Epithelial cell of proximal tubule (primary cell): ENCODE results near the gene BRSK1. TPM values are rescaled to one million over a fixed set of nuclear protein-coding genes. Genes with fewer than 3 reads are reported as not detected.

Source experiments
- DNase-seq: peaks from one replicate; pipeline ENCODE4 v3.0.0-alpha.2; 2011; ENCODE audit warnings: low read depth
- H3K4me3 ChIP-seq: 2 replicates; pipeline ENCODE4 v1.5.1; 2011; ENCODE audit warnings: low read depth, mild to moderate bottlenecking, low read length
- CTCF ChIP-seq: conservative IDR thresholded peaks from 2 replicates; pipeline ENCODE4 v1.5.1; 2012; ENCODE audit warnings: low read depth, mild to moderate bottlenecking, low read length
- total RNA-seq: library from RNA; depleted of rRNA; stranded (reverse); fragments of >200 nt; gene quantifications from 2 replicates; pipeline ENCODE4 v1.2.3, GENCODE V29; 2015

BRSK1 gene
- total RNA-seq, 1 donor from 2014 or later, result 16.1 TPM

- H3K4me3 ChIP-seq, result no peak overlapping the region
- no peak for DNase-seq
- TF ChIP-seq CTCF, result no peak
These were observed 64.7 kb downstream of the BRSK1 start for GRCh38 chr19:55348317-55349034.

- H3K4me3 ChIP-seq, result no peak overlapping the region
- no peak for TF ChIP-seq CTCF
- no peak for DNase-seq
These were observed 67.0 kb downstream of the BRSK1 start for GRCh38 chr19:55350620-55351315.

GRCh38 chr19:55352040-55352439 lies 68.2 kb downstream of the BRSK1 start:
- H3K4me3 ChIP-seq, result no peak overlapping the region
- no peak for DNase-seq
- no peak for TF ChIP-seq CTCF

GRCh38 chr19:55352549-55353145 lies 68.8 kb downstream of the BRSK1 start:
- no peak for TF ChIP-seq CTCF
- H3K4me3 ChIP-seq, result no peak overlapping the region
- no peak for DNase-seq

GRCh38 chr19:55353356-55353802 lies 69.6 kb downstream of the BRSK1 start:
- no peak for DNase-seq
- peak overlapping the region; percentile 57 for H3K4me3 ChIP-seq

More at GRCh38 chr19:55353356-55353802, 69.6 kb downstream of the BRSK1 start:
- no peak for TF ChIP-seq CTCF
